ENCODE data around the gene CCNQ. TPM values are rescaled to one million over a fixed set of nuclear protein-coding genes. Genes with fewer than 3 reads are reported as not detected.

The CCNQ gene
- total and polyA plus RNA-seq, 10 of the 15 experiments (the other 5 are each of a cell fraction or from before 2014, with no cell fraction given) = 0.45 to 36.2 (median 18.2) TPM

DNA sequence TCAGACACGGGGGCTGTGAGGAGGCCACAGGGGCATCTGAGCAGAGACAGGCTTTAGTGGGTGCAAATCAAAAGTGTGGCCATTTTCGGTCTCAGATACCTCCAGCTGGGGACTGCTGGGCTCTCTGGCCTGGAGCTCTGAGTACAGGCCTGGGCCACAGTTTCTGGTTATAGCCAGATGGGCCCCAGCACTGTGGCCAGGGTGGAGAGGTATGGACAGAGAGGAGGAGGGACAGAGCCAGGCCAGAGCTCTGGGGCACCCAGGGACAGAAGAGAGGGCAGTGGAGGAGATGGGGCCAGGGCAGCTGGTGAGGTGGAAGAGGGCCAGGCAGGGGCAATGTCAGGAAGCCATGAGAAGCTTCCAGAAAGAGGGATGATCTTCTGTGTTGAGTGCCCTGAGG, 20.1 kb downstream of the CCNQ start:
- H3K27ac ChIP-seq (ENCODE audit: control insufficient read depth, insufficient read depth) = no peak overlapping the region
- no peak overlapping the region for H3K4me2 ChIP-seq (ENCODE audit: control insufficient read depth, insufficient read depth)
- TF ChIP-seq SMAD5 (IDR thresholded peaks at IDR 0.05; ENCODE audit: low read depth) (no peak), NR2F1 (conservative IDR thresholded peaks at IDR 0.05) (no peak), HDAC6 (IDR thresholded peaks at IDR 0.05; ENCODE audit: unreplicated experiment) (no peak), BHLHE40 (IDR thresholded peaks at IDR 0.05; ENCODE audit: borderline replicate concordance in 1 of 2, low read depth in 2 of 2, low read length in 1 of 2) (no peak), SMARCA5 (IDR thresholded peaks at IDR 0.05) (no peak), SIX5 (IDR thresholded peaks at IDR 0.05; ENCODE audit: low read depth, low read length, severe bottlenecking) (no peak), RELA (IDR thresholded peaks at IDR 0.05; ENCODE audit: borderline replicate concordance, partially characterized antibody) (no peak), NFXL1 (IDR thresholded peaks at IDR 0.05; ENCODE audit: borderline replicate concordance) (no peak), EGR1 (IDR thresholded peaks at IDR 0.05; ENCODE audit: borderline replicate concordance in 1 of 2, low read depth in 2 of 2, low read length in 2 of 2) (no peak), SREBF2 (IDR thresholded peaks at IDR 0.05; ENCODE audit: low read length) (no peak), POLR2A (IDR thresholded peaks at IDR 0.05; ENCODE audit: low read depth, low read length) (no peak), MXI1 (IDR thresholded peaks at IDR 0.05; ENCODE audit: low read depth, low read length) (no peak), POLR2AphosphoS5 (IDR thresholded peaks at IDR 0.05; ENCODE audit: low read length) (no peak)
- TF ChIP-seq, protein P1, sequence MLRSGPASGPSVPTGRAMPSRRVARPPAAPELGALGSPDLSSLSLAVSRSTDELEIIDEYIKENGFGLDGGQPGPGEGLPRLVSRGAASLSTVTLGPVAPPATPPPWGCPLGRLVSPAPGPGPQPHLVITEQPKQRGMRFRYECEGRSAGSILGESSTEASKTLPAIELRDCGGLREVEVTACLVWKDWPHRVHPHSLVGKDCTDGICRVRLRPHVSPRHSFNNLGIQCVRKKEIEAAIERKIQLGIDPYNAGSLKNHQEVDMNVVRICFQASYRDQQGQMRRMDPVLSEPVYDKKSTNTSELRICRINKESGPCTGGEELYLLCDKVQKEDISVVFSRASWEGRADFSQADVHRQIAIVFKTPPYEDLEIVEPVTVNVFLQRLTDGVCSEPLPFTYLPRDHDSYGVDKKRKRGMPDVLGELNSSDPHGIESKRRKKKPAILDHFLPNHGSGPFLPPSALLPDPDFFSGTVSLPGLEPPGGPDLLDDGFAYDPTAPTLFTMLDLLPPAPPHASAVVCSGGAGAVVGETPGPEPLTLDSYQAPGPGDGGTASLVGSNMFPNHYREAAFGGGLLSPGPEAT (IDR thresholded peaks at IDR 0.05; ENCODE audit: low read depth) = no peak
- TF ChIP-seq, protein P2, sequence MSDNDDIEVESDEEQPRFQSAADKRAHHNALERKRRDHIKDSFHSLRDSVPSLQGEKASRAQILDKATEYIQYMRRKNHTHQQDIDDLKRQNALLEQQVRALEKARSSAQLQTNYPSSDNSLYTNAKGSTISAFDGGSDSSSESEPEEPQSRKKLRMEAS (IDR thresholded peaks at IDR 0.05; ENCODE audit: low read depth, low read length) = no peak
- TF ChIP-seq, protein P3, sequence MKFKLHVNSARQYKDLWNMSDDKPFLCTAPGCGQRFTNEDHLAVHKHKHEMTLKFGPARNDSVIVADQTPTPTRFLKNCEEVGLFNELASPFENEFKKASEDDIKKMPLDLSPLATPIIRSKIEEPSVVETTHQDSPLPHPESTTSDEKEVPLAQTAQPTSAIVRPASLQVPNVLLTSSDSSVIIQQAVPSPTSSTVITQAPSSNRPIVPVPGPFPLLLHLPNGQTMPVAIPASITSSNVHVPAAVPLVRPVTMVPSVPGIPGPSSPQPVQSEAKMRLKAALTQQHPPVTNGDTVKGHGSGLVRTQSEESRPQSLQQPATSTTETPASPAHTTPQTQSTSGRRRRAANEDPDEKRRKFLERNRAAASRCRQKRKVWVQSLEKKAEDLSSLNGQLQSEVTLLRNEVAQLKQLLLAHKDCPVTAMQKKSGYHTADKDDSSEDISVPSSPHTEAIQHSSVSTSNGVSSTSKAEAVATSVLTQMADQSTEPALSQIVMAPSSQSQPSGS (IDR thresholded peaks at IDR 0.05; ENCODE audit: low read length) = no peak
- TF ChIP-seq, protein P4, sequence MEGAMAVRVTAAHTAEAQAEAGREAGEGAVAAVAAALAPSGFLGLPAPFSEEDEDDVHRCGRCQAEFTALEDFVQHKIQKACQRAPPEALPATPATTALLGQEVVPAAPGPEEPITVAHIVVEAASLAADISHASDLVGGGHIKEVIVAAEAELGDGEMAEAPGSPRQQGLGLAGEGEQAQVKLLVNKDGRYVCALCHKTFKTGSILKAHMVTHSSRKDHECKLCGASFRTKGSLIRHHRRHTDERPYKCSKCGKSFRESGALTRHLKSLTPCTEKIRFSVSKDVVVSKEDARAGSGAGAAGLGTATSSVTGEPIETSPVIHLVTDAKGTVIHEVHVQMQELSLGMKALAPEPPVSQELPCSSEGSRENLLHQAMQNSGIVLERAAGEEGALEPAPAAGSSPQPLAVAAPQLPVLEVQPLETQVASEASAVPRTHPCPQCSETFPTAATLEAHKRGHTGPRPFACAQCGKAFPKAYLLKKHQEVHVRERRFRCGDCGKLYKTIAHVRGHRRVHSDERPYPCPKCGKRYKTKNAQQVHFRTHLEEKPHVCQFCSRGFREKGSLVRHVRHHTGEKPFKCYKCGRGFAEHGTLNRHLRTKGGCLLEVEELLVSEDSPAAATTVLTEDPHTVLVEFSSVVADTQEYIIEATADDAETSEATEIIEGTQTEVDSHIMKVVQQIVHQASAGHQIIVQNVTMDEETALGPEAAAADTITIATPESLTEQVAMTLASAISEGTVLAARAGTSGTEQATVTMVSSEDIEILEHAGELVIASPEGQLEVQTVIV (IDR thresholded peaks at IDR 0.05; ENCODE audit: borderline replicate concordance, partially characterized antibody) = no peak
- no peaks in the 10 kb centered on the region for H3K27me3 ChIP-seq (replicated peaks in 1 of 2; ENCODE audit: control insufficient read depth in 2 of 2, insufficient read depth in 2 of 2, low read length in 1 of 2)
- no TSS peak for BruUV-seq (replicated peaks)
- H4K20me1 ChIP-seq (ENCODE audit: control insufficient read depth, insufficient read depth) = no peaks in the 10 kb centered on the region
- no peak overlapping the region for H3K9ac ChIP-seq (ENCODE audit: control insufficient read depth, insufficient read depth, low read length)
- H3K4me3 ChIP-seq = no peak overlapping the region
- intact Hi-C loops (cut with micrococcal nuclease; ENCODE audit: unreplicated experiment) (no loop called here), in situ Hi-C loops (cut with MboI) (no loop called here)
- H3K9me3 ChIP-seq (replicated peaks; ENCODE audit: control insufficient read depth, insufficient read depth, low read length) = no peaks in the 10 kb centered on the region; the same call in 2 of the 3 replicates
- no peak overlapping the region for H2AFZ ChIP-seq (ENCODE audit: control insufficient read depth, low read depth, low read length)
- no peaks in the 10 kb centered on the region for H3K79me2 ChIP-seq (ENCODE audit: control insufficient read depth, insufficient read depth, low read length)
- ChIA-PET POLR2A (no interaction called here), SMC1A (ENCODE audit: uncharacterized antibody, unreplicated experiment) (no interaction called here), RAD21 (ENCODE audit: unreplicated experiment) (no interaction called here), CTCF (no interaction called here)
- H3K36me3 ChIP-seq (ENCODE audit: control insufficient read depth in 2 of 2, insufficient read depth in 2 of 2, low read length in 1 of 2) = no peaks in the 10 kb centered on the region
- H3K4me1 ChIP-seq (ENCODE audit: control insufficient read depth, insufficient read depth, low read length) = no peaks in the 10 kb centered on the region
- no peak for DNase-seq (ENCODE audit: low read depth, low spot score)
- no peak for FAIRE-seq
- 0% methylated on average over 2 of the region's 2 CpGs for WGBS (ENCODE audit: insufficient coverage, insufficient replicate concordance, low lambda C conversion rate, missing lambda C conversion rate)
- ATAC-seq = no peak

Measured in GM12878 (cell line).